HL-60/S4 treated with retinoic acid at 250 ng/mL for 4 days and 3 days (cell line): Measurements from ENCODE around the gene ATG7.
"Not testable (repeated sequence)": the region's sequence is repeated elsewhere in the genome, so short reads cannot be mapped to it uniquely, and the experiment has no call there.

ENCODE experiments used
- in situ Hi-C: fragments of 300-500 bp; cut with MboI; formaldehyde crosslinking; loops from 2 replicates; pipeline ENCODE4 v1.7.0; 2022; ENCODE audit warnings: low sequenced_read_pairs

The ATG7 gene

GRCh38 chr3:11381141-11381540 is 108.9 kb downstream of the ATG7 start:
- in situ Hi-C loops: no loop called here

GRCh38 chr3:11381563-11381962 is 109.4 kb downstream of the ATG7 start:
- in situ Hi-C loops: no loop called here

GRCh38 chr3:11382146-11382745 is 110.0 kb downstream of the ATG7 start:
- in situ Hi-C loops: no loop called here

GRCh38 chr3:11384074-11384473 is 111.9 kb downstream of the ATG7 start:
- in situ Hi-C loops: no loop called here

GRCh38 chr3:11385326-11385725 is 113.1 kb downstream of the ATG7 start:
- in situ Hi-C loops: no loop called here

GRCh38 chr3:11385891-11386290 is 113.7 kb downstream of the ATG7 start:
- in situ Hi-C loops: no loop called here

GRCh38 chr3:11386465-11387113 is 114.4 kb downstream of the ATG7 start:
- in situ Hi-C loops: no loop called here

GRCh38 chr3:11389386-11390268 is 117.4 kb downstream of the ATG7 start:
- in situ Hi-C loops: no loop called here

- in situ Hi-C loops: no loop called here
Measured at GRCh38 chr3:11390411-11391131, 118.4 kb downstream of the ATG7 start.

- in situ Hi-C loops: no loop called here
Measured at GRCh38 chr3:11391174-11391879, 119.1 kb downstream of the ATG7 start.

- in situ Hi-C loops: no loop called here
Measured at GRCh38 chr3:11392014-11392859, 120.0 kb downstream of the ATG7 start.

- in situ Hi-C loops: no loop called here
Measured at GRCh38 chr3:11392860-11393114, 120.6 kb downstream of the ATG7 start.

GRCh38 chr3:11393401-11393800 is 121.2 kb downstream of the ATG7 start:
- in situ Hi-C loops: no loop called here

- in situ Hi-C loops: no loop called here
Measured at GRCh38 chr3:11394392-11394791, 122.2 kb downstream of the ATG7 start.

- in situ Hi-C loops: no loop called here
Measured at GRCh38 chr3:11400213-11400612, 128.0 kb downstream of the ATG7 start.

- in situ Hi-C loops: no loop called here
Measured at GRCh38 chr3:11401434-11401833, 129.2 kb downstream of the ATG7 start.

- in situ Hi-C loops: no loop called here
Measured at GRCh38 chr3:11405323-11405722, 133.1 kb downstream of the ATG7 start.

- in situ Hi-C loops: no loop called here
Measured at GRCh38 chr3:11407644-11408043, 135.4 kb downstream of the ATG7 start.

- in situ Hi-C loops: not testable (repeated sequence)
Measured at GRCh38 chr3:11408324-11408859, 136.2 kb downstream of the ATG7 start.

GRCh38 chr3:11410564-11410963 is 138.4 kb downstream of the ATG7 start:
- in situ Hi-C loops: no loop called here
